GM19035 (cell line): ENCODE results near the gene ORC1.

Experiments used
- ATAC-seq: cut with Tn5 transposase; IDR thresholded peaks from one replicate; pipeline ENCODE4 v1.9.1; 2021; ENCODE audit not compliant: unreplicated experiment

Gene ORC1

DNA sequence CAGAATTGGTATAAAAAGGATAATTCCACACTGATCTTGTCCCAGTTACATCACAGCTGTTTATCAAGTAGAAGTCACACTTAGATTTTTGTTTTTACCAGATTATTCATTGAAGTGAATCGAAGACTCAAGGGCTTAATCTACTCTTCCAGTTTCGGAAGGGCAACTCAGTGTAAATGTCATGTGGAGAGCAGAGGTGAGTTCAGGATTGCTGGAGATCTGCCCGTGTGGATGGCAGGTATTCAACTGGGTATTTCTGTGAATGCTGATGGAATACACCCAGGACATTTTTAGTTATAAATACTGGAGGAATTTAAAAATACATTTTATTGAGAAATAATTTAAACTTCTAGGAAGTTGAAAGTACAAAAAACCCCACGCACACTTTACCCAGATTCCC is 57.6 kb downstream of the ORC1 start:
- ATAC-seq = no peak

DNA sequence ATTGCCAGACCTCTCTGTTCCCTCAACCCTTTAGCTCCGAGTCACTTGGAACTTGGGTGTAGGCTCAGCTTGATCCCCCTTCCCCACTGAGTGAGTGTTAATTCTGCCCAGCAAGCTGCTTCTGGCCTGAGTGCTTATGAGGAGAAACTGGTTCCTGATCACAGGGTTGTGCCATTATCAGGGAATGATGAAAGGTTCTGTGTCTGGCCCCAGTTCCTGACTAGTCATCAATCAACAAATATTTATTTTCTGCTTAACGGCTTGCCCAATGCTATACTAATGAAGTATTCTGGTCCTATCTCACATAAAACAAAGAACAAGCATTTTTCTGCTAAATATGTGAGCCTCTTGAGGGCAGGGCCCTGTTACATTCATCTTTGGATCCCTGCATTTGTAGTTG is 59.0 kb downstream of the ORC1 start:
- no peak for ATAC-seq

DNA sequence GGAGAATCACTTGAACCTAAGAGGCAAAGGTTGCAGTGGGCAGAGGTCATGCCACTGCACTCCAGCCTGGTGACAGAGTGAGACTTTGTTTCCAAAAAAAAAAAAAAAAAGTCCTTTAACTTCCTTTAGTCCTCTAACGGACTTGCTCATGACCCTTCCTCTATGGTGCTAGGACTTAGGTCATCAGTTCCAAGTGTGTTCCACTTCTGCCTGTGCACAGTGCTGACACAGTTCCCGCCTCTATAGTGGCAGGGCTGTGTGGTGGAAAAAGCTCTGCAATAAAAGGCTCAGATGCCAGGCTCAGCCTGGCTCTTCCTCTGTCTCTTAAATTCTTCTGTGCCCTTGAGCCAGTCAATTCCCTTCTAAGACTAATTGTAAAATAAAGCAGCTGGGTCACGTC is 60.2 kb downstream of the ORC1 start:
- no peak for ATAC-seq

DNA sequence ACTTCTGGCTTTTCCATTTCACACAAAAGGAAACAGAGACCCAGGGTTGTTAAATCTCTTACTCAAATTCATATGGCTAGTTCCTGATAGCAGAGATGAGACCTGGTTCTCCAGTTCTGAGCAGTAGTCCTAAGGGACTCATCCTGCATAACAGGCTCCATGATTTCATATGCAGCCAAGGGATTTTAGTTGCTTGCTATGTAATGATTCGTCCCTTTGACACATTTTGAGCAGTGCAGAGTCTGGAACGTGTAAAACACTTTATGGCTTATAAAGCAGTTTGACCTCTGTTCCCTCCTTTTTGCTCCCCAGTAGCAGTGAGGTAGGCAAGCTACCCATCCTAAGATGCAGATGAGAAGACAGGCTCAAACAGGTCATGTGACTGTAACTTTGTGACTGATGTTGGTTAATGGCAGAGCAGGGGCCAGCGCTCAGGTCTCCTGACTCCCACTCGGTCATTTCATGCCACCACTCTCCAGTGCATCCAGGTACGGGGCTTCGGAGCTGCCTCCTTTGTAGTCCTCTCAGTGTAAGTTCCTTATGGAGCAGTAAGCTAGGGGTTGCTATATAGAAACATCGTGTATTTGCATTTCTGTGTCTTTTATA is 62.5 kb downstream of the ORC1 start:
- ATAC-seq = no peak

DNA sequence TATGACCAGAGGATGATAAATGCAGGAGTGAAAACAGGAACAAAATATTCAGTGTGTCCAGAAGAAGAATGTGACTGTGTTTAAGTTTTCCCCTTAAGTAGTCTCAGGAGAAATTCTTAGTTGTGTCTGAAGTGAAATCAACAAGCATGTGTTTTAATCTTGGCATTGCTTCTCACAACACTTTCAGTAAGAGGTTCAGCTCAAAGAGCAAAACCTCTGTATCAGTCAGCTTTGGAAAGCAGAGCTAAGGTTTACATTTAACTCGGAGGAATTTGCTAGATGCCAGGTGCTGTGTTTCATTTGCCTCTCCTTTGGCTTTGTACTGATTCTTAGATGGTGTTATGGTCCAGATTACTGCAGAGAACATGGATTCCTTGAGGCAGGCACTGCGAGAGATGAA is 66.8 kb downstream of the ORC1 start:
- ATAC-seq = no peak

DNA sequence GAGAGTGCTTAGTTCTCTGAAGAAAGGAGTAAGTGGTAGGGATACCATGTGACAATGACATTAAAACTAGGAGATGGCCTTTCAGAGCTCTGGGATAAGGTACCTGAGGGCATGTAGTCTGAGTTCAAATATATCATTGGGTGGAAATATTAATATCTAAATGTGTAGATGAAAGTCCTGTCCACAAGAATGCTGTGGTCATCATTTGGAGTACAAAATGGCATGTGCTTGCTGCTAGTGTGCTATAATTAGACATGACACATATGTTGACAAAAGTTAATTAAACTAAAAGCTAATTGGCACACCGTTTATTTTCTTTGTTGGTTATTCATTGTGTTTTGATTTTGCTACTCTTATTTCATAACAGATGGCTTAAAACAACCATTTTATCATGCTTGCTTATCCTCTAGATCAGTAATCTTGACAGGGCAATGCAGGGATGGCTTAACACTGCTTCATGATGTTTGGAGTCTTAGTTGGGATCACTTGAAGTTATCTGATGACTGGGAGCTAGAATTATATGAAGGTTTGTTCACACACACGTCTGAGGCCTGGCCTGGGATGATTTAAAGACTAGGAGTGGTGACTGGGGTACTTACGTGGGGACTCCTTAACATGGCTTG is 69.2 kb downstream of the ORC1 start:
- no peak for ATAC-seq

DNA sequence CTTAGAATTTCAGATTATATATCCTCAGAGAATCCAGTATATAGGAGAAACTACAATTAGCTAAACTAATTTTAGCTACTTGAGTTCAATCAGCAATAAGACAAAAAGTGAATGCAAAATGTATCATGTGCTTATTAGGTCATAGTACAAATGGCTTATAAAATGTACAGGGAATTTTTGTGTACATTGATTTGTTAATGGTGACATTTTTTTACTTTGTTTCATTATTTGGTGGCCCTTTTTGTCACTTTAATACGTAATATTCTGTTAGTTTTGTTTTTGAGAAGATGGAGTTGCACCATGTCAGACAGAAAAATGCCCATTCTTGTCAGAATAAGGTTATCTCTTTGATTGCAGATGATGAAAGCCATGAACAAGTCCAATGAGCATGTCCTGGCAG is 71.8 kb downstream of the ORC1 start:
- ATAC-seq = no peak

DNA sequence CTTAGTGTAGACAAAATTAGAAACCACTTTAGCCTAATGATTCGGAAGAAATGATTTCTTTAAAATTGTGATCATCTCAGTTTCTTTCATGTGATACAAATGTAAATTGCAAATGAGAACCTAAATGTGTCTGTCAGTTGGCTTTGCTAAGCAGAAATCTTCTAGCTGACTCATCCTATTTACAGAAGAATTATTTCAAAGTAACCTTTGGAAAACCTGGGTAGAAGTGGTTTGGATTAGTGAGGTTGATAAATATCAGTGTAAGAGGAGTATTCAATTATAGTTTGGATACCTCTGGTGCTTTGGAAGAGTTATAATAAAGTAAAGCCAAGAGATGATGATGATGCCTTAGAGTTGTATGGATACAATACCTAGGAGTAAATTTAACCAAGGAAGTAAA is 75.6 kb downstream of the ORC1 start:
- no peak for ATAC-seq

DNA sequence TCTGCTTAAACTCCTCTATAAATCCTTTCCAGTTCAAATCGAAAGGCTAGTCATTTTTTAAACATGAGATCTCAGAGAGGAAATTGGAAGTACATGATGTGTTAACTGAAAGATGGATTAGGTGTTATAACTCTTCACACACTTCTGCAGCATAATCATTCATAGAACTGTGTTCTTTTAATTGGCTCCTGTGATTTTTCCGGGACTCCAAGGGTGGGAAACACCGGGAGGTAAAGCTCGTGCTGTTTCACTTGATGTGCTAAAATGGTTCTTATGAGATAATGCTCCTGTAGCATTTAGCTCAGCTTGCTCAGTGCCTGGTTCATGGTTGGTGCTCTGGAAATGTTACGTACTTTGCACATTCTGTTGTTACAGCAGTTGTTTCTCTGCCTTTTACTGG is 78.4 kb downstream of the ORC1 start:
- ATAC-seq = no peak

DNA sequence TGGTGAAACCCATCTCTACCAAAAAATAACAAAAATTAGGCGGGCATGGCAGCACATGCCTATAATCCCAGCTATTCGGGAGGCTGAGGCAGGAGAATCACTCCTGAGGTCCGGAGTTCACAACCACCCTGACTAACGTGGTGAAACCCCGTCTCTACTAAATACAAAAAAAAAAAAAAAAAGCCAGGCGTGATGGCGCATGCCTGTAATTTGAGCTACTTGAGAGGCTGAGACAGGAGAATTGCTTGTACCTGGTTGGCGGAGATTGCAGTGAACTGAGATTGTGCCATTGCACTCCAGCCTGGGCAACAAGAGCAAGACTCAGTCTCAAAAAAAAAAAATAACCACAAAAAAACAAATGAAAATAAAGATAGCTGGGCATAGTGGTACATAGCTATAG is 80.5 kb downstream of the ORC1 start:
- ATAC-seq = no peak
